EL (cell line): ENCODE results near the gene FERMT3.
A peak's percentile ranks its signal among the peaks of the same experiment; 100 is the strongest.

Source experiments
- DNase-seq: peaks from one replicate; pipeline ENCODE4 v3.0.0-alpha.2; 2016

FERMT3 gene

DNA sequence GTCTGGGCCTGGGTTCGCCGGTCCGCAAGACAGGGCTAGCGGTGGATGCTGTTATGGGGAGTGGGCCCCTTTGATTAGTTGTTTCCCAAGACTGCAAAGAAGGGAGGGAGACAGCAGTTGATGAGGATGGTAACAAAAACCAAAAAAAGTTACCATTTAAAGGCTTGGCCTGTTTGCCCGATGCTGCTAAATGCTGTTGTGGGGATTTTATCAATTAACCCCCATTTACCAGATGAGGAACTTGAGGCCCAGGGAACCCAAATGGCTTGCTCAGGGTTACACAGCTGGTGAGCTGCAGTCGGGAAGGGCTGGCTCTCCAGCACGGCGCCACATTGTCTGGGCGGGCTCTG lies 16.1 kb downstream of the FERMT3 start:
- DNase-seq, result no peak

DNA sequence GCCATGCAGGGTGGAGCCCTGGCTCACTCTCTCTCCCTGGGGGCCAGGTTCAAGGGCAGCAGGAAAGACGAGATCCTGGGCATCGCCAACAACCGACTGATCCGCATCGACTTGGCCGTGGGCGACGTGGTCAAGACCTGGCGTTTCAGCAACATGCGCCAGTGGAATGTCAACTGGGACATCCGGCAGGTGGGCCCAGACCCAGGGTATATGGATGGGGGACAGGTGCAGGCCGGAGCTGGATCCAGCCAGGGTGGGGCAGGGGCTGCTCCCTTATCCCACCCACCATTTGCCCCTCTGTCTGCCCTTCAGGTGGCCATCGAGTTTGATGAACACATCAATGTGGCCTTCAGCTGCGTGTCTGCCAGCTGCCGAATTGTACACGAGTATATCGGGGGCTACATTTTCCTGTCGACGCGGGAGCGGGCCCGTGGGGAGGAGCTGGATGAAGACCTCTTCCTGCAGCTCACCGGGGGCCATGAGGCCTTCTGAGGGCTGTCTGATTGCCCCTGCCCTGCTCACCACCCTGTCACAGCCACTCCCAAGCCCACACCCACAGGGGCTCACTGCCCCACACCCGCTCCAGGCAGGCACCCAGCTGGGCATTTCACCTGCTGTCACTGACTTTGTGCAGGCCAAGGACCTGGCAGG lies 16.6 kb downstream of the FERMT3 start:
- no peak for DNase-seq

DNA sequence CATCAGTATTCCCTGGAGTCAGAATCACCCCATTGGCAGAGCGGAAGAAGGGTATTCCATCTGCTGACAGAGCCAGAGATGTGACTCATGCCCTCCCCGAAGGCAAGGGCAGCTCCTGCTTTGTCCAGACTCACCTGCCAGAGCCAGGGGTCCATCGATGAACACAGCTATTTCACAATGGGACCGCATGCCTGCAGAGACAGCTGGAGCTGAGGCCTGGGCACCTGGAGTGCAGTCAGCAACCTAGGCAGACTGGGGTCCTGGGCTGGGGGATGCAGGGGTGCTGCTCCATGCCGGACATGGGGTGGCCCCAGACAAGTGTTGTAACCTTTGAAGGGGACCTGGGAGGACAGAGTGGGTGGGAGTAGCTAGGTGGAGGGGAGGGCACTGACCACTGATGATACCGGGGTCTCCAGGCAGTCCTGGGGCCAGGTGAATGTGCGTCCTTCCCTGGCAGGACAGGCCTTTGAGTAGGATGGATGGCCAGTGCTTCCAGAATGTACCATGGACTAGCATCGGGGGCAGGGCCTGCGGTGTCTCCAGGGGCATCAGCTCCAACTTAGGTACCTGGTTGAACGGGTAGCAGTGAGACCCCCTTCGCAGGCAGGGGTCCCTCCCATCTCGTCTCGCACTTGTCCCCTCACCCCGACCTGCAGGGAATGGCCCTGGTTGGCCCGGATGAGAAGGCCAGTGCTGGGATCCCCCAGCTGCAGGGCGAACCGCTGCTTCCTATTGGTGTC lies 17.8 kb downstream of the FERMT3 start:
- DNase-seq, result peak; percentile 34

DNA sequence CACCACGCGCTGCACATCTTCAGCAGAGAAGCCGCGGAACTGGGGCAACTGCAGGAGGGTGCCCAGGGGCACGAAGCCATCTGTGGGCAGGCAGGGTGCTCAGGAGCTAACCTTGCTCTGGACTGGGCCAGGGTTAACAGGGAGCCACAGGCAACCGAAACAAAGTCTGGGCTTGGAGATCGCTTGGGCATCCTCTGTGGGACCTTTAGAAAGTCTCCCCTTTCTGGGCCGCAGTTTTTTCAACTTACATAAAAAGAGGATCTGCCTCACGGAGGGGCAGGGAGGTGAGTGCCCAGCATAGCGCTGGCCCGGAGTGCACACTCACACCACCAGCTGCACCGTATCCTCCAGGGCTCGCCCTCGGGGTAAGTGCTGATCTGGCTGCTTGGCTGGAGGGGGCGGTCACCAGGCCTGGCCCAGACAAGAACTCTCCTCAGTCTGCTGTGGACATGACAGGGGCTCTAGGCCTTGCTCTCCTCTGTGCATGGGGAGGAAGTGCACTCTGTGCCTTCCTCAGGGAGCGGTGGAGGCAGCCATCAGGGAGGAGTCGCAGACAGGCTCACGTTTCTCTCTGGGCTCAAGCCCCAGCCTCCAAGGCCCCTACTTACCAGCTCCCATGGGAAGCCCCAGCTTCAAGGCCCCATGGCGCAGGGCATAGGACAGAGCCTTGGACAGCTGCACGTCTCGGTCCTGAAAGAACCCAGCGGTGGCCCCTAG lies 18.5 kb downstream of the FERMT3 start:
- DNase-seq, result peak; percentile 31

DNA sequence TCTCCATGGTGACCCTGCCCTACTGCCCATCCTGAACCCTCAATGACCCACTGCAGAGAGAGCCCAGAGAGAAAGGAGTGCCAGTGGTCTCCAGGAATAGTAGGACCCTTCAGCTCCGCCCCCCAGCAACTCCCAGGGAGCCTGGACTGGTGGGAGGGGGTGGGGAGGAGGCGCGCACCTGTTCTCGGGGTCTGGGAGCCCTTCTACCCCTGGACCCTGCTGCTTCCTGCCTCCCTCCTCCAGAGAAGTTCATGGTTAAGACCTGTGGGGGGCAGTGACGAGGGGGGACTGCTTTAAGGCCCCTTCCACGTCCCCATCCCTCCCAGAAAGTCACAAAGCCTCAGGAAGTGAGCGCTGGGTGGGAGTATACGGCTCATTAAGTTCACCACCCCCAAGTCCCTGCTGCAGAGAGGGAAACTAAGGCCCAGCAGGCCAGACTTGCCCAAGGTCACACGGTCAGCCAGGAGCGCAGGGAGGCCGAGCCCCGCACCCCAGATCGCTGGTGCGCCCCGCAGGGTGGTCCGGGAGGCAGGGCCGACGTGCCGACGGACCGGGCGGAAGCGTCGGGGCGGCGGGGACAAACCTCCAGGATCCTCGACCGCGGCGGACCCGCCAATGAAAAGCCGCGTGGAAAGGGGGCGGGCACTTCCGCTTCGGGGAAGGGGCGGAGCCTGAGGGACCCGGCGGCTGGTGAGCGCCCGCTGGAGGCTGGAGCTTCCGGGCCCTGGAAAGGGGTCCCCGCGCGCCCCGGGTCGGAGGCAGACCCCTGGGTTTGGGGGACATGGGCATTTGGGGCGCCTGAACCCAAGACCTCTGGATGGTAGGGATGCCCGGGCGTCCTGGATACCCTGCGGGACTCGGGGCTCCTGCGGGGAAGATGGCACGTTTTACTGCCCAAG lies 19.3 kb downstream of the FERMT3 start, which contains the start of the genes NUDT22 and TRPT1:
TSS of gene NUDT22 (plus strand) at position 667 of the 899 bp plus-strand sequence. CDS start 379 bp downstream, outside the sequence.
TSS of gene TRPT1 (minus strand) at position 579 of the 899 bp plus-strand sequence. CDS start at position 253, 326 bp downstream.
- peak; percentile 84 for DNase-seq

DNA sequence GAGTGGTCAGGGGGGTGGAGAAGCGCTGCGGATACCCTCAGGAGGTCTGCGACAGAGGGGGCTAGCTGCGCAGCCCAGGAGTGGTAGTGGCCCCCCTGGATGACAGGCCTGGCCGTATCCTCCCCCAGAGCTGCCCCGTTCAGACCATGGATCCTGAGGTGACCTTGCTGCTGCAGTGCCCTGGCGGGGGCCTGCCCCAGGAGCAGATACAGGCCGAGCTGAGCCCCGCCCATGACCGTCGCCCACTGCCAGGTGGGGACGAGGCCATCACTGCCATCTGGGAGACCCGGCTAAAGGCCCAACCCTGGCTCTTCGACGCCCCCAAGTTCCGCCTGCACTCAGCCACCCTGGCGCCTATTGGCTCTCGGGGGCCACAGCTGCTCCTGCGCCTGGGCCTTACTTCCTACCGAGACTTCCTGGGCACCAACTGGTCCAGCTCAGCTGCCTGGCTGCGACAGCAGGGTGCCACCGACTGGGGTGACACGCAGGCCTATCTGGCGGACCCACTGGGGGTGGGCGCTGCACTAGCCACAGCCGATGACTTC lies 20.1 kb downstream of the FERMT3 start:
- DNase-seq, result peak; percentile 37

DNA sequence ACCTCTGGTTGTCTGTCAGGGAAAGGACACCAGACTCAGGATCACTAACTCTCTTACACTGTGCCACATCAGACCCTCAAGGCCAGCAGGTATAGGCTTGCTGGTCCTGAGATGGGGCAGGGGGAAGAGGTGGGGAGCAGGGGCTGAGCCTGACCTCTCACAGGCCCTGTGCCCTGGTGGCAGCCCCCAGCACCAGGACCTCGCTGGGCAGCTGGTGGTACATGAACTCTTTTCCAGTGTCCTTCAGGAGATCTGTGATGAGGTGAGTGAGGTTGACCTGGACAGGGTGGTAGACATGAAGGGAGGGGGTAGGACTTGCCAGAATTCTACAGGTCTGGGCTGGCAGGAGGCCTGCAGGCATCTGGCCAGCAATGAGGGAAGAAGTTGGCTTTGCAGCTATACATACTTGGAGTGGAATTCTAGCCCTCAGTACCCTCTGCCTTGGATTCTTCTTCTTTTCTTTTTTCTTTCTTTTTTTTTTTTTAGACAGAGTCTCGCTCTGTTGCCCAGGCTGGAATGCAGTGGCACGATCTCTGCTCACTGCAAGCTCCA lies 21.0 kb downstream of the FERMT3 start:
- no peak for DNase-seq

DNA sequence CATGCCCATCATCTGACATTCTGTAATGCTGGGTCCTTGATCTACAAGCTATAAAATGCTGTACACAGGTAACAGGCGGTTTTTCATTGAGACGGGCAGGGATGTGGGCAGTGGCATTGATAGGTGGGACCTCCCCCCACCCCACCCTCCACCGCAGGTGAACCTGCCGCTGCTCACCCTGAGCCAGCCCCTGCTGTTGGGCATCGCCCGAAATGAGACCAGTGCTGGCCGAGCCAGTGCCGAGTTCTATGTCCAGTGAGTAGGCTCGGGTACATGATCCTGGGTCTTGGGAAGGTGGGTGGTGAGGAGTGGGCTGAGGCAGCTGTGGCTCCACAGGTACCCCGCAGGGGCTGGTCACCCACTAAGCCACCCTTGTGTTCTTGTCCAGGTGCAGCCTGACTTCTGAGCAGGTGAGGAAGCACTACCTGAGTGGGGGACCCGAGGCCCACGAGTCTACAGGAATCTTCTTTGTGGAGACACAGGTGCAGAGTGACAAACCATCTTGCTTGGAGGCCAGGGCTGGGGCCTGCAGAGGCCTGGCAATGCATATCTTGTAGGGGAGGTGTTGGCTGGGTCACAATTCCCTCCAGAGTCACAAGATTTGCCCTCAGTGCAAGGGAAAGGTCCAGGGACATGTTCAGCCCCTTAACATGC lies 22.7 kb downstream of the FERMT3 start:
- DNase-seq, result no peak

DNA sequence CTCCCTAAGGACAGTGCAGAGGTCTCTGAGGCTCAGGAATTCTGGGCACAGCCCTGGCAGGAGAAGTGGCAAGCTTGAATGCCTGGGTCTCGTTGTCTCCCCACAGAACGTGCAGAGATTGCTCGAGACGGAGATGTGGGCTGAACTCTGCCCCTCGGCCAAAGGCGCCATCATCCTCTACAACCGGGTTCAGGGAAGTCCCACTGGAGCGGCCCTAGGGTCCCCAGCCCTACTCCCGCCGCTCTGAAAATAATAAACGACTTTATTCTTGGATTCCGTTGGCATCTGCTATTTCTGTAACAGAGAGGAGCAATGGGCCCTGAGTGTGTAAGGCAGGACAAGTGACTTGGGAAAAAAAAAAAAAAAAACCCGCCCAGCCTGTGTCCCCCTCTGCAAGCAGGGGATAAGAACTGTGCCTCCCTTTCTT lies 23.2 kb downstream of the FERMT3 start:
- DNase-seq, result no peak

DNA sequence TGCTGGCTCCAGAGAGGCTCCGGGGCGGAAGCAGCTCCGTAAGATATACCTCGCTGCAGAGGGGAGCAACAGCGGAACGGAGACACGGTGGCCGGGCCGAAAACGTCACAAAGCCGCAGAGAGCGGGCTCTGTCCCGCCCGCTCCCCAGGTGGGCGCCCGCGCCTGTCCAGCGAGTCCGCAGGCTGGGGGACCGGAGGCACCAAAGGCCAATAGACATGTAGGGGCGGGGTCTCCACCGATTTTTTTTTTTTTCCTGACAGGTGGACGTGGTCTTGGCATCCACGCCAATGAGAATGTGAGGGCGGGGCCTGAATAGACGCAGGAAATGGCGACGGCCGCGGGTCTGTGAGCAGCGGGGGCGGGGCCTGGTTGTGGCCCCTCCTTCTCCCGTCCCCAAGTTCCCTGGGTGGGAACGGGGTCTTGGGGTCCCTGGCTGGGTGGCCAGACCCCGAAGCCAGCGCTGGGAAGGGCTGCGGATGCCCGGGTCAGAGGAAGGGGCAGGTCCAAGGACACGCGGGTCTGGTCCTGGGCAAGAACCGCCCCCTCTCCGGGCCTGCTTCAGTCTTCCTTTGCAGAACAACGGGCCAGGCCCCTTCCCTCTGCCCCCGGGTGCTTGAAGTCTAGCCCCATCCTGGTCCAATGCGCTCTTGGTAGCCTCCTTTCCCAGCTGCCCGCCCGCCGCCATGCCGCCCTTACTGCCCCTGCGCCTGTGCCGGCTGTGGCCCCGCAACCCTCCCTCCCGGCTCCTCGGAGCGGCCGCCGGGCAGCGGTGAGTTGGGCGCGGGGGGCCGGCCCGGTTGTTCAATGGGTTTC lies 23.9 kb downstream of the FERMT3 start, which contains the start of gene DNAJC4:
TSS of gene DNAJC4 (plus strand) at position 378 of the 814 bp plus-strand sequence. CDS start at position 685, 307 bp downstream.
- peak; percentile 90 for DNase-seq

DNA sequence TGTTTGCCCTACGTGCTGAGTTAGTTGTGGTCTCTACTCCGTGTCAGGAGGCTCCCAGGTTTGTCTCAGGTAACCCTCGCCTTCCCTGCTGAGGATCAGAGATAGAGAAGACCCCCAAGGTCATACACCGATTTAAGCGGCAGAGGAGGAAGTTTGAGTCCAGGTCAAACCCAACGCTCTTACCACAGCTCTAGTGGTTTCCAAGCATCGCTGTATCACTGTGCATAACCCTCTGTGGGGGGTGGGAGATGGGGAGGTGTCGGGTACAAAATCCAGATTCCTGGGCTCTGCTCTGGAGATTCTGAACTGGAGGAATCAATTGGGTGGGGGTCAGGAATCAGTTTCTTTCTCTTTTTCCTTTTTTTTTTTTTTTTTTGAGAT lies 24.5 kb downstream of the FERMT3 start:
- DNase-seq, result no peak

DNA sequence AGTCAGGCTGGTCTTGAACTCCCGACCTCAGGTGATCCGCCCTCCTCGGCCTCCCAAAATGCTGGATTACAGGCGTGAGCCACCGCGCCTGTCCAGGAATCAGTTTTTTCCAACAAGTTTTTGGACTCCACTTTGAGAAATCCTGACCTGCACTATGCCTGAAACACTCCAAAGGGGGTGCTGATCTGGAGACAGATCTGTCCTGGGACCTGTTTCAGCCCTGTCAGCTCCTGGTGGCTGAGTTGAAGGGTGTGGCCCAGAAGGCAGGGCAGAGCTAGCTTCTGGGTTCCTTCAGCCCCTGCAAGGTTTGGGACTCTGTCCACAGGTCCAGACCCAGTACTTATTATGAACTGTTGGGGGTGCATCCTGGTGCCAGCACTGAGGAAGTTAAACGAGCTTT lies 25.0 kb downstream of the FERMT3 start:
- DNase-seq, result no peak

DNA sequence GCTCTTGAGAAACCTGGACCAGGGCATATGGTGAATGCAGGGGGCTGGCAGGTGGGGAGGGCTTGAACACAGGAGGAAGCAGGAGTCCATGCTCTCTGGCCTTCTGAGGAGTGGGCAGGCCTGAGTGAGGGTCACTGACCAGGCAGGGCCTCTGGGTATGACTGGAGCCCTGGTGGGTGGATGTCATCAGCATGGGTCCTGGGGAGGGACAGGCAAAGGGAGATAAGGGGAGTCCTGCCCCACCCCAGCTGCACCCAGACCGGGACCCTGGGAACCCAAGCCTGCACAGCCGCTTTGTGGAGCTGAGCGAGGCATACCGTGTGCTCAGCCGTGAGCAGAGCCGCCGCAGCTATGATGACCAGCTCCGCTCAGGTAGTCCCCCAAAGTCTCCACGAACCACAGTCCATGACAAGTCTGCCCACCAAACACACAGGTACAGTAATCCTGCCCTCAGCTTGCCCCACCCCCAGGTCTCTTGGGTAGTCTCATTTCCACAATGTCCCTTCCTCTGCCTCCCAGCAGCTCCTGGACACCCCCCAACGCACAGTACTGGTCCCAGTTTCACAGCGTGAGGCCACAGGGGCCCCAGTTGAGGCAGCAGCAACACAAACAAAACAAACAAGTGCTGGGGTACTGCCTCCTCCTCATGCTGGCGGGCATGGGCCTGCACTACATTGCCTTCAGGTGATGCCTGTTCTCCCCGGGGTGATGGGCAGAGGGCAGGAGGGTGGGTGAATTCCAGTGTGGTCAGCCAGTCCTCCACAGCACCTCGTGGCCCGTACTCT lies 25.9 kb downstream of the FERMT3 start:
- no peak for DNase-seq

DNA sequence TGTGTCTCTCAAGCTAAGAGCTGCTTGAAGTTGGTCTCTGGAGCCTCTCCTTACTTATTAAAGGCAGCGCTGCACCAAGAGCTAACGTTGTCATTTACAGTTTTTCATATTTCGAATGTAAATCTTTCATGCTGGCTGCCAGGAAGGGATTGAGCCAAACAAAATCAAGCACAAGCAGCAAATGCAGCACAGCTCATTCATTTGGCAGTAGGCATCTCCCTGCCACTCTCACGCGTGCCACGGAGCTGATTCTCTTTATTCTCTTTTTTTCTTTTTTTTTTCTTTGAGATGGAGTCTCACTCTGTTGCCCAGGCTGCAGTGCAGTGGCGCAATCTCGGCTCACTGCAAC lies 26.4 kb downstream of the FERMT3 start:
- DNase-seq, result no peak

DNA sequence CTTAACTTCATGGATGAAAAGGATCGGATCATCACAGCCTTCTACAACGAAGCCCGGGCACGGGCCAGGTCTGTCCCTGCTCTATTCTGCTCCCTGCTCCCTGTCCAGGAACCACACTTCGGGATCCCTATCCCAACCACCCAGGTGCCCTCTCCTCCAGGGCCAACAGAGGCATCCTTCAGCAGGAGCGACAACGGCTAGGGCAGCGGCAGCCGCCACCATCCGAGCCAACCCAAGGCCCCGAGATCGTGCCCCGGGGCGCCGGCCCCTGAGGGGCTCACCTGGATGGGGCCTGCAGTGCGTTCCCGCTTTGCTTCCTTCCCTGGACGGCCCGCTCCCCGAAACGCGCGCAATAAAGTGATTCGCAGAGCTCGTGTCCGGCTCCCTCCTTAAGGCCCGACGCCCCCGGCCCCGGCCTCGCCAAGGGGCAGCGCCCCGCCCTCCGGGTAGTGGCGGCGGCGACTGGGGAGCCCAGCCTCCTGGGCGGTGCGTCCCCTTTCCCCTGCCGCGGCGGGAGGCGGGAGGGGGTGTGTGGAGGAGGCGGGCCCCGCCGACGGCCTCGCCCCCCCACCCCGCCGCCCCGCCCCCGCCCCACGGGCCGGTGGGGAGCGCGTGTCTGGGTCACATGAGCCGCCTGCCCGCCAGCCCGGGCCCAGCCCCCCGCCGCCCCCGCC lies 27.5 kb downstream of the FERMT3 start, which contains the start of gene VEGFB:
TSS of gene VEGFB (plus strand) at position 672 of the 674 bp plus-strand sequence. CDS start 250 bp downstream, outside the sequence.
- peak; percentile 70 for DNase-seq

DNA sequence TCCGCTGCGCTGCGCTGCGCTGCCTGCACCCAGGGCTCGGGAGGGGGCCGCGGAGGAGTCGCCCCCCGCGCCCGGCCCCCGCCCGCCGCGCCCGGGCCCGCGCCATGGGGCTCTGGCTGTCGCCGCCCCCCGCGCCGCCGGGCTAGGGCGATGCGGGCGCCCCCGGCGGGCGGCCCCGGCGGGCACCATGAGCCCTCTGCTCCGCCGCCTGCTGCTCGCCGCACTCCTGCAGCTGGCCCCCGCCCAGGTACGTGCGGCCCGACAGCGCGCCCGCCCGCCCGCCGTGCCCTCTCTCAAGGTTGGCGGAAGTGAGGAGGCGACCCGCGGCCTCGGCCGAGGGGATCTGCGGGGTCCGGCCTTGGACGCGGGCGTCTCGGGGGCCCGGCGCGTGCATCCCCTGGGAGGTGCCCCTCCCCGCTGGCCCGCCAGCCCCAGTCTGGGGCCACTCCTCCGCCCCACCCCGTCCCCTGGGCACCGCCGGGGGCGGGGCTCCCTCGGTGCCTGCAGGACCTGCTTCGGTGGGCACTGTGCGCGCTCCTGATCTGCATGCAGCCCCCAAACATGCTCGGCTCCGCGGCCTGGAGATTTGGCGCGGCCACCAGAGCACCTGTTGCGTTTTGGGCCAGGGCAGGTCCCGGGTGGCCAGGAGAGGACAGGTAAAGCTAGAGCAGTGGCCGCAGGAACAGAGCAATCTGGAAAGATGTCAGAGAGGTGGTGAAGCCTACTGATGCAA lies 28.3 kb downstream of the FERMT3 start:
- peak; percentile 37 for DNase-seq

DNA sequence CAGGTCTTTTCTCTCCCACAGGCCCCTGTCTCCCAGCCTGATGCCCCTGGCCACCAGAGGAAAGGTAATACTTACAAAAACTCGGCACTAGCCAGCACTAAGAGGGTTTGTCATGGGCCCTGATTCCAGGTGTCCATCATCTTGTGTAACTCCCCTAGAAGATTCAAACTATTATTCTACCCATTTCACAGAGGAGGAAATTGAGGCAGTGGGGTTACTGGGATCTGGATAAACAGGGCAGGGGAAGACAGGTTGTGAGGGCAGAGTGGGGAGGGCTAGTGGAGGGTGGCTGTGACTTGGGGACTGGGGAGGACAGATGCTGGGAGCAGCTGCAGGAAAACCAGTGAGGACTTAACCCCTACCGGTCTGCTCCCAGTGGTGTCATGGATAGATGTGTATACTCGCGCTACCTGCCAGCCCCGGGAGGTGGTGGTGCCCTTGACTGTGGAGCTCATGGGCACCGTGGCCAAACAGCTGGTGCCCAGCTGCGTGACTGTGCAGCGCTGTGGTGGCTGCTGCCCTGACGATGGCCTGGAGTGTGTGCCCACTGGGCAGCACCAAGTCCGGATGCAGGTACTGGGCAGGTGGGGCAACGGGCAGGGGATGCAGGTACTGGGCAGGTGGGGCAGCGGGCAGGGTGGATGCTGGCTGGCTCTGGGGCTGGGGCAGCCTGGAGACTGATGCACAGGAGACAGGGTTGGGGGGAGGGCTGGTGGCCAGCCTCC lies 29.1 kb downstream of the FERMT3 start:
- no peak for DNase-seq
